BJ (cell line): ENCODE data around the gene EEF2. TPM values are rescaled to one million over a fixed set of nuclear protein-coding genes. Genes with fewer than 3 reads are reported as not detected.
"Not testable (repeated sequence)": the region's sequence is repeated elsewhere in the genome, so short reads cannot be mapped to it uniquely, and the experiment has no call there.

Experiments used
- CTCF ChIA-PET: fragments of 350-600 bp; formaldehyde crosslinking; extraction: SDS; loops from one replicate; lab custom pipeline; 2021; ENCODE audit warnings: antibody characterized with exemption, inconsistent platforms; lab: Yijun Ruan, JAX
- POLR2A ChIA-PET: fragments of 300-600 bp; sonication (Branson Sonifier 250); formaldehyde crosslinking; extraction: SDS; loops from one replicate; lab custom pipeline; 2021; ENCODE audit warnings: antibody characterized with exemption; lab: Charles Lee
- DNase-seq: peaks from one replicate; pipeline ENCODE4 v3.0.0-alpha.2; 2011; ENCODE audit warnings: low read depth
- H3K27me3 ChIP-seq: 2 replicates; pipeline ENCODE4 v1.6.0; 2011; ENCODE audit warnings: low read length; ENCODE audit not compliant: control insufficient read depth, insufficient read depth
- H3K36me3 ChIP-seq: 2 replicates; pipeline ENCODE4 v1.5.1; 2011; ENCODE audit warnings: low read length; ENCODE audit not compliant: control insufficient read depth, insufficient read depth
- H3K4me3 ChIP-seq: 2 replicates; pipeline ENCODE4 v1.5.1; 2011; ENCODE audit warnings: low read depth, mild to moderate bottlenecking, control low read depth, low read length
- CTCF ChIP-seq: IDR thresholded peaks from 2 replicates; pipeline ENCODE4 v1.5.1; 2011; ENCODE audit warnings: low read depth, mild to moderate bottlenecking, control low read depth, inconsistent platforms, low read length, moderate library complexity; ENCODE audit not compliant: insufficient read depth
- polyA plus RNA-seq: library from polyadenylated mRNA; depleted of rRNA; stranded (reverse); fragments of >200 nt; gene quantifications from 2 replicates; pipeline ENCODE4 v1.2.3, GENCODE V29; 2011

EEF2 gene
- polyA plus RNA-seq, 1 experiment = 2,469 TPM

GRCh38 chr19:3950871-3951861 is 34.1 kb downstream of the EEF2 start:
- Histone ChIP-seq H3K27me3 (no peaks in the 10 kb centered on the region), H3K36me3 (peaks cover 4% of the 10 kb centered on the region), H3K4me3 (no peak overlapping the region)
- CTCF ChIA-PET = no interaction called here
- no peak for DNase-seq
- POLR2A ChIA-PET = no interaction called here
- no peak for TF ChIP-seq CTCF

GRCh38 chr19:3949997-3950859 is 35.0 kb downstream of the EEF2 start:
- ChIA-PET CTCF (interaction anchor here (0.6 to 1.2 kb wide), 3 partner anchors 15 to 19 kb away, joined by 3 to 5 read pairs (median 3); no protein-coding TSS in a partner anchor), POLR2A (no interaction called here)
- no peak for TF ChIP-seq CTCF
- DNase-seq = no peak
- Histone ChIP-seq H3K4me3 (no peak overlapping the region), H3K27me3 (no peaks in the 10 kb centered on the region), H3K36me3 (no peaks in the 10 kb centered on the region)

GRCh38 chr19:3949294-3949693 is 36.0 kb downstream of the EEF2 start:
- CTCF ChIA-PET = interaction anchor here (0.6 to 1.2 kb wide), 3 partner anchors 15 to 18 kb away, joined by 3 to 5 read pairs (median 3); no protein-coding TSS in a partner anchor

GRCh38 chr19:3947316-3947933 is 37.8 kb downstream of the EEF2 start:
- H3K27me3 ChIP-seq, H3K36me3 ChIP-seq, DNase-seq, CTCF ChIA-PET, POLR2A ChIA-PET, H3K4me3 ChIP-seq: not testable (repeated sequence)

More at GRCh38 chr19:3949294-3949693, 36.0 kb downstream of the EEF2 start:
- POLR2A ChIA-PET = no interaction called here
- DNase-seq = no peak
- H3K4me3 ChIP-seq = no peak overlapping the region
- H3K27me3 ChIP-seq = no peaks in the 10 kb centered on the region
- no peaks in the 10 kb centered on the region for H3K36me3 ChIP-seq
- no peak for TF ChIP-seq CTCF

- no peak for TF ChIP-seq CTCF
- H3K27me3 ChIP-seq = no peaks in the 10 kb centered on the region
- no peak overlapping the region for H3K4me3 ChIP-seq
- no peaks in the 10 kb centered on the region for H3K36me3 ChIP-seq
- ChIA-PET POLR2A (no interaction called here), CTCF (interaction anchor here (0.6 kb wide), 1 partner anchor 23 kb away, joined by 3 read pairs; no protein-coding TSS in a partner anchor)
- DNase-seq = no peak
Measured at GRCh38 chr19:3945838-3946237, 39.4 kb downstream of the EEF2 start.
